Keratinocyte (primary cell): ENCODE measurements around the gene HS6ST3. TPM values are rescaled to one million over a fixed set of nuclear protein-coding genes. Genes with fewer than 3 reads are reported as not detected.

Source experiments
- DNase-seq: peaks from one replicate; pipeline ENCODE4 v3.0.0-alpha.2; 2011; ENCODE audit warnings: low read depth, missing footprints, low spot score
- FAIRE-seq: peaks from 2 replicates; lab custom pipeline; 2011; peaks lifted over from hg19 to GRCh38; lab: Jason Lieb, UNC
- H2AFZ ChIP-seq: 2 replicates; pipeline ENCODE4 v1.6.0; 2012; ENCODE audit warnings: low read length, control low read depth, inconsistent platforms; ENCODE audit not compliant: control insufficient read depth
- H3K27ac ChIP-seq: 2 replicates; pipeline ENCODE4 v1.5.1; 2011; ENCODE audit warnings: low read length; ENCODE audit not compliant: control insufficient read depth, insufficient read depth
- H3K27me3 ChIP-seq: 3 replicates; pipeline ENCODE4 v1.6.0; 2011; ENCODE audit warnings: low read length; ENCODE audit not compliant: control insufficient read depth, insufficient read depth; ENCODE audit errors: extremely low read depth
- H3K36me3 ChIP-seq, 2 experiments: 2 replicates in 1 of 2; 3 replicates in 1 of 2; pipeline ENCODE4 v1.5.1; 2011; ENCODE audit warnings: low read length in 2 of 2, mild to moderate bottlenecking in 1 of 2; ENCODE audit not compliant: control insufficient read depth in 2 of 2, insufficient read depth in 2 of 2; ENCODE audit errors: extremely low read depth in 1 of 2
- H3K4me1 ChIP-seq: 3 replicates; pipeline ENCODE4 v1.5.1; 2011; ENCODE audit warnings: low read length; ENCODE audit not compliant: control insufficient read depth, insufficient read depth; ENCODE audit errors: extremely low read depth
- H3K4me2 ChIP-seq: 3 replicates; pipeline ENCODE4 v1.6.0; 2011; ENCODE audit warnings: low read depth, low read length; ENCODE audit not compliant: control insufficient read depth, insufficient read depth; ENCODE audit errors: extremely low read depth
- H3K4me3 ChIP-seq, 3 experiments: fragments of 200-600 bp in 1 of 3; sonication (generic) in 1 of 3; 2 replicates in 2 of 3; 3 replicates in 1 of 3; pipeline ENCODE4 v1.5.1; 2011 to 2016; ENCODE audit warnings: low read length in 3 of 3, mild to moderate bottlenecking in 3 of 3, control low read depth in 2 of 3, inconsistent platforms in 1 of 3, low read depth in 1 of 3, mixed read lengths in 1 of 3, mixed run types in 1 of 3, moderate library complexity in 1 of 3; ENCODE audit not compliant: control insufficient read depth in 2 of 3, insufficient read depth in 2 of 3; ENCODE audit errors: extremely low read depth in 1 of 3
- H3K79me2 ChIP-seq: 2 replicates; pipeline ENCODE4 v1.6.0; 2012; ENCODE audit warnings: low read length; ENCODE audit not compliant: control insufficient read depth, insufficient read depth
- H3K9ac ChIP-seq: 3 replicates; pipeline ENCODE4 v1.6.0; 2011; ENCODE audit warnings: low read length; ENCODE audit not compliant: control insufficient read depth, insufficient read depth; ENCODE audit errors: extremely low read depth
- H3K9me1 ChIP-seq: 3 replicates; pipeline ENCODE4 v1.6.0; 2011; ENCODE audit warnings: low read length; ENCODE audit not compliant: control insufficient read depth, insufficient read depth; ENCODE audit errors: extremely low read depth
- H3K9me3 ChIP-seq: 2 replicates; pipeline ENCODE4 v1.5.1; 2012; ENCODE audit warnings: low read depth, low read length; ENCODE audit not compliant: control insufficient read depth
- H4K20me1 ChIP-seq: 3 replicates; pipeline ENCODE4 v1.6.0; 2011; ENCODE audit warnings: low read length; ENCODE audit not compliant: control insufficient read depth, insufficient read depth; ENCODE audit errors: extremely low read depth
- CTCF ChIP-seq, 3 experiments: IDR thresholded peaks in 1 of 3; conservative IDR thresholded peaks in 1 of 3; optimal IDR thresholded peaks in 1 of 3; 2 replicates in 2 of 3; 3 replicates in 1 of 3; pipeline versions ENCODE3 to v1.5.1; 2011; ENCODE audit warnings: low read length in 3 of 3, mild to moderate bottlenecking in 3 of 3, moderate library complexity in 2 of 3, control low read depth in 1 of 3, inconsistent platforms in 1 of 3; ENCODE audit not compliant: insufficient read depth in 2 of 3; ENCODE audit errors: extremely low read depth in 1 of 3
- EZH2 ChIP-seq: IDR thresholded peaks from one replicate; pipeline ENCODE4 v1.6.1; 2012; ENCODE audit warnings: inconsistent platforms, mild to moderate bottlenecking, low read length, moderate library complexity
- dilution Hi-C: fragments of 300-500 bp; cut with MboI; formaldehyde crosslinking; loops from one replicate; pipeline ENCODE4 v1.7.0; 2020; ENCODE audit warnings: low sequenced_read_pairs; ENCODE audit not compliant: extremely low pct_ligation_motif_present
- polyA plus RNA-seq, 5 experiments: library from polyadenylated mRNA; depleted of rRNA in 3 of 5; stranded (reverse) in 3 of 5; stranded (forward) in 1 of 5; unstranded in 1 of 5; fragments of >200 nt; gene quantifications; 1 replicate in 1 of 5; 2 replicates in 3 of 5; 3 replicates in 1 of 5; pipeline versions ENCODE4 v1.2.1 to v1.2.3, GENCODE V29; 2011 to 2012; ENCODE audit warnings: missing spikeins in 2 of 5, low read depth in 1 of 5, low replicate concordance in 1 of 5

The HS6ST3 gene
- polyA plus RNA-seq, 1 donor (not counting 4 experiments of a cell fraction or from before 2014, with no cell fraction given) = 0.03 TPM

DNA sequence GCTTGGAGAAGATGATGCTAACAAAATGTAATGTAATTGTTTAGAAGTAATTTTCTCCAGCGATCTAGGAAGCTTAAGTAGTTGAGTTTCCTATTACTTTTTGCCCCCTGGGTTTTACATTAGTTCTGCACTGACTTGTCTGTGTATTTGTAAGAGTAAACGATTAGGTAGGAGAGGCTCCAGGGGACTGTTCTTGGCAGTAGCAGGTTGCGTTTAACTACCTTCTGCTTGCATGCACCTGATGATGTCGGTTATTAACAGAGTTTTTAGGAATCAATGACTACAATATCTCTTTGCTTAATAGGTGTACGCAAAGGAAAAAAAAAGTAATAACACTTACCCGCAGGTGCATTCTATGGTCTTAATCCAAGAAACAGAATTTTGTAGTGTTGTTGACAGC, 18.4 kb upstream of the HS6ST3 start:
- Histone ChIP-seq H3K4me1 (no peaks in the 10 kb centered on the region), H3K27me3 (peaks cover 21% of the 10 kb centered on the region), H3K36me3 (no peaks in the 10 kb centered on the region), H3K4me3 (no peak overlapping the region), H4K20me1 (no peaks in the 10 kb centered on the region), H3K9ac (no peak overlapping the region), H3K9me1 (no peaks in the 10 kb centered on the region), H3K4me2 (no peak overlapping the region), H3K79me2 (no peaks in the 10 kb centered on the region), H3K27ac (no peak overlapping the region), H2AFZ (no peak overlapping the region), H3K9me3 (no peaks in the 10 kb centered on the region)
- dilution Hi-C loops = no loop called here
- FAIRE-seq (no peak), DNase-seq (no peak)
- no peak for TF ChIP-seq CTCF (optimal IDR thresholded peaks at IDR 0.05 in 1 of 3, IDR thresholded peaks at IDR 0.05 in 1 of 3, conservative IDR thresholded peaks at IDR 0.05 in 1 of 3; ENCODE audit: extremely low read depth in 1 of 3, insufficient read depth in 2 of 3, low read length in 3 of 3)
- no peak for TF ChIP-seq EZH2

- Histone ChIP-seq H3K27me3 (peaks cover 21% of the 10 kb centered on the region), H3K4me1 (no peaks in the 10 kb centered on the region), H3K79me2 (no peaks in the 10 kb centered on the region), H3K9me3 (no peaks in the 10 kb centered on the region), H3K9me1 (no peaks in the 10 kb centered on the region), H2AFZ (no peak overlapping the region), H3K9ac (no peak overlapping the region), H3K27ac (no peak overlapping the region), H3K36me3 (no peaks in the 10 kb centered on the region), H3K4me3 (no peak overlapping the region), H3K4me2 (no peak overlapping the region), H4K20me1 (no peaks in the 10 kb centered on the region)
- no peak for TF ChIP-seq EZH2
- TF ChIP-seq CTCF (optimal IDR thresholded peaks at IDR 0.05 in 1 of 3, IDR thresholded peaks at IDR 0.05 in 1 of 3, conservative IDR thresholded peaks at IDR 0.05 in 1 of 3; ENCODE audit: extremely low read depth in 1 of 3, insufficient read depth in 2 of 3, low read length in 3 of 3) = no peak
- FAIRE-seq = no peak
- dilution Hi-C loops = no loop called here
- no peak for DNase-seq
These were observed 17.5 kb upstream of the HS6ST3 start for GRCh38 chr13:96072392-96072791.
